HG03439 (cell line): Measurements from ENCODE around the gene EPHB2.

Experiments
- ATAC-seq: cut with Tn5 transposase; IDR thresholded peaks from one replicate; pipeline ENCODE4 v1.9.1; 2021; ENCODE audit warnings: mild to moderate bottlenecking, moderate library complexity; ENCODE audit not compliant: unreplicated experiment

The EPHB2 gene

GRCh38 chr1:22796642-22797041 lies 86.0 kb downstream of the EPHB2 start:
- no peak for ATAC-seq

DNA sequence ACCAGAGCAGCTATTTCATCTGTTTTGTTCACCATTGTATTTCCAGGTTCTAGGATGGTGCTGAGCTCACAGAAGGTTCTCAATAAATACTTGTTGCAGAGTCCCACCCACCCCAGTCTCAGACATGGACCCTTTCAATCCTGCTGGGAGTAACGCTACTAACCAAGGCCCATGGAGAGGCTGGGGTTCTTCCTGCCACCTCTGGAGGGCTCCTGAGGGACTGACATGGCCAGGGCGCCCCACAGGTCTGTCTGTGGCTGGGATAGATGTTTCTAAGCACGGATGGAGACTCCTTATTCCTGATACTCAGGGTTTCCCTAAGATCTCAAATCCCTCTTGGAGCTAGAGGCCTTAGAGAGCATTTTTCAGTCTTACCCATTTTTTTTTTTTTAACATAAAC lies 87.4 kb downstream of the EPHB2 start:
- ATAC-seq, result no peak

- no peak for ATAC-seq
Measured at GRCh38 chr1:22799971-22800370, 89.3 kb downstream of the EPHB2 start.

GRCh38 chr1:22800629-22801028 lies 90.0 kb downstream of the EPHB2 start:
- no peak for ATAC-seq

DNA sequence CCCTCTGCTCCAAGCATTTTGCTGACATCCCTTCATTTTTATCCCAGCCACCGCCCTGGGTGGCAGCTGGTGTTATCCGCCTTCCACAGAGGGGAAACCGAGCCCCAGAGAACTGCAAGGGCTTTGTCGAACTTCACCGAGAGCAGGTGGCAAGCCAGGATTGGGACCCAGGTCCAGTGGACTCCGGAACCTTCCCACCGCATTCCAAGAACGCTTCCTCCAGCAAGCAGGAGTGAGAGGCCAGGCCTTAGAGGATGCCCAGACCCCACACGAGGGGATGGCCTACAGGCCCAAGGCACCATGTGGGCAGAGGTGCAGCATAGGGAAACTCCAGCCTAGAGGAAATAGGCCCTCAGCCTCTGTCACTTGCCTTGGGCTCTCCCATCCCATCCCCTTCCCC lies 90.7 kb downstream of the EPHB2 start:
- no peak for ATAC-seq

- ATAC-seq, result no peak
Measured at GRCh38 chr1:22801761-22802160, 91.1 kb downstream of the EPHB2 start.

- ATAC-seq, result no peak
Measured at GRCh38 chr1:22803833-22804232, 93.2 kb downstream of the EPHB2 start.

DNA sequence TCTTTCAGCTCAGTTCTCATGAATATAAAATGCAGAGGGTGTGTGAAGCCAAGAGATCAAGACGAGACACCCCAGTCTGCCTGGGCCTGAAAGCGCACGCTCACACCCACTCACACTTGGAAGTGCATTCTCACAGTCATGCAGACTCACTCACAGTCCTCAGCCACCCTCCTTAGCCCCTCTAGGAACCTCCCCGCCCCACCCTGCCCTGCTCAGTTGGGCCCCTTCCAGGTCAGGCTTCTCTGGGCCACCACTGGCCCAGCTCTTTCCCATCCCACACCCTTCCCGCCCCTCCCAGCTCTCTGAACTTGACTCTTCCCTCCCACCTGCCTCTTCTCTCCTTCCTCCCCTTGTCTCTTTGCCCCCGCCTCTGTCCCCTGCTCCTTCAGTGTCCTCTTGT lies 93.8 kb downstream of the EPHB2 start:
- no peak for ATAC-seq

DNA sequence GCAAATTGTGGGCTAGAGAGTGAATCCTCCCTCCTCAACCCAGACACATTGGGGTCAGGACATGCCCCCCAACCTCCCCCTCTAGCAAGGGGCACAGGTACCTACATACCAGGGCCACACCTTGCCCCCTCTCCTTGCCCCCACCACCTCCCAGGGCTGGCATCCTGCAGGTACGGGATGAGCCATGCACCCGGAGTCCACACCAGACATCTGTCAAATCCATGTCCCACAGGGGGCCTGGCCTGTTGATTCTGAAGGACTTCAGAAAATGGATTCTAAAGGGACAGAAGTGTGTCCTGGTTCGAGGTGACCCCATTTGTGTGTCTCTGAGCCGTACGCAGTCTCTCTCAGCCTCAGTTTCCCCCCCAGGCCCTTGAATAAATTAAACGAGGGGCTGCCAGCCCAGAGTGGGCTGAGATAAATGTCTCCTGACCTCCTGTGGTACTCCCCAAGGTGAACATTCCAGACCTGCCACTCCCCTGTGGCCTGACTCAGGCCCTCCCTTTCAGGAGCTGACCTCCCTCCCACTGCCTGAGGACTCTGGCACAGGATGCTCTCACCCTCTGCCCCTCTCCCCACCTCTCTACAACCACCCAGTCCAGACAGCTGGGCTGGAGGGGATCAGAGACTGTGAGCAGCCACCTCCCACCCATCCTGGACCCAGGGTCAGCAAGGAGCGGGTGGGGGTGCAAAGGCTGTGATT lies 94.5 kb downstream of the EPHB2 start:
- ATAC-seq, result no peak

DNA sequence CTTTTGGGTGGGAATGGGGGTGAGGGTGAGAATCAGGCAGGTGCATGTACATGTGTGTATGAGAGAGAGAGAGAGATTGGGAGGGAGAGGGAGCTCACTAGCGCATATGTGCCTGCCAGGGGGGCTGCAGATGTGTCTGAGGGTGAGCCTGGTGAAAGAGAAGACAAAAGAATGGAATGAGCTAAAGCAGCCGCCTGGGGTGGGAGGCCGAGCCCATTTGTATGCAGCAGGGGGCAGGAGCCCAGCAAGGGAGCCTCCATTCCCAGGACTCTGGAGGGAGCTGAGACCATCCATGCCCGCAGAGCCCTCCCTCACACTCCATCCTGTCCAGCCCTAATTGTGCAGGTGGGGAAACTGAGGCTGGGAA lies 95.0 kb downstream of the EPHB2 start:
- ATAC-seq, result no peak

DNA sequence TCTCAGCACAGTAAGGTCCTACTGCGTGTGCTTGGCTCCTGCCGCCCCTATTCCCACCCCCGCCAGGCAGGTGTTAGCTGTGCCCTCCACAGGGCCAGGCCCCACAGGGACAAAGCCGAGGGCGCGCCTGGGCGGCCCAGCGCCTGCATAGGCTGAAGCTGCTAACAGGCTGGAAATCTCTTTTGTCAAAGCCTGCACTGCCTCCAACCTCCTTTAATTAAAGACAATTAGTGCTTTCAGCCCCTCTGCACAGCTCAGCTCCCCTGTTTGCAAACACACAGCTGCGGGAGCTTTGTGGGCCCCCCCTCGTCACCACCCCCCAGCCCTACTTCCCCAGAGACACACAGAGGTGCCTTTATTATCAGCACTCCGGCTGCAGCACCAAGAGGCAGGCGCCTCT lies 95.9 kb downstream of the EPHB2 start:
- ATAC-seq, result no peak

- ATAC-seq, result no peak
Measured at GRCh38 chr1:22807340-22807739, 96.7 kb downstream of the EPHB2 start.

GRCh38 chr1:22808186-22808675 lies 97.6 kb downstream of the EPHB2 start:
- no peak for ATAC-seq

DNA sequence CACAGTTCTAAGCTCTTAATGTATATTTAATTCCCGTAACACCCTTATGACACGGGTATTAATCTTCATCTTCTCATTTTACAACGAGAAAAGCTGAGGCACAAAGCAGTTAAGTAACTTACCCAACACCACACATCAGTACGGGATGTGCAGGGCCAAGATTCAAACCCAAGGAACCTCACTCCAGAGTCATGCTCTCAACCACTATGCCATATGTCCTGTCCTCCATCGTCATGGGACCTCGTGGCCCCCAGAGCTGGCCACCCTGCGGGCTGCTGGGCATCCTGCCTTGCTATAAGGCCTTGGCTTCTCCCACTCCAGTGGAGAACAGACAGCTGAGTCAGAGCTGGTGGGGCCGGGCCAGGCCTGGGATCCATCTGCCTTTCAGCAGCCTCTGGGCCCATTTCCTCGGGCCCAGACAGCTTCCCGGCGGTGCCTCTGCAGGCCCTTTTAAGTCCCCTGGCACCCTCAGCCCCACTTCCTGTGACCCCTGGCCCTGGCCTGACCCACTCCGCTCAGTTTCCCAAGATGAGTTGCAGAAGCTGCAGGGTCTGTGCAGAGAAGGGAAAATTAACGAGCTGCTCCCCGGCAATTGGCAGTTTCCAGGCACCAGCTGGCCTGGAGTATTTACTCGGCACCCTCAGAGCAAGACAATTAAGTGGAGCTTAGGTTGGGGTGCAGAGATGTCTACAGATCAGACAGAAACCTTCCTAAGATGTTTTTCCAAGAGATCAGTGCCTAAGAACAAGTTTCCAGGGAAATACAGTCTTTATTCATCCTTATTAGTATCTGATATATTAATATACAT lies 98.2 kb downstream of the EPHB2 start:
- no peak for ATAC-seq

DNA sequence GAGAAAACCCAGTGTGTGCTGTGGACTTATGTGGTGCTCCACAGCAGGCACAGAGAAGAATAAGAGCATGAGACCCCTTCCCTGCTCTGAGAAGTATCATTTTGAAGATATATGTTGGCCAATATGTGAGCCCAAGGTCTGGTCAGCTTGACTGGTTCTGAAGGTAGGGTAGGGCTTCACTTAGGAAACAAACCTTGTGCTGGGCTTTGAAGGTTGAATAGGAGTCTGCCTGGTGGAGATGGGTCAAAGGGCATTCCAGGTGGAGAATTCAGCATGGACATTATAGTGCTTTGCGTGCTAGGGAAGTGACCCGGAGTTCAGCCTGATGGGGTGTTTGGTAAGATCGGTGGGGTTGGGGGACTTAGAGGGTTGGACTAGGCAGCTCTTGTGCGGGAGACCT lies 99.1 kb downstream of the EPHB2 start:
- ATAC-seq, result no peak

DNA sequence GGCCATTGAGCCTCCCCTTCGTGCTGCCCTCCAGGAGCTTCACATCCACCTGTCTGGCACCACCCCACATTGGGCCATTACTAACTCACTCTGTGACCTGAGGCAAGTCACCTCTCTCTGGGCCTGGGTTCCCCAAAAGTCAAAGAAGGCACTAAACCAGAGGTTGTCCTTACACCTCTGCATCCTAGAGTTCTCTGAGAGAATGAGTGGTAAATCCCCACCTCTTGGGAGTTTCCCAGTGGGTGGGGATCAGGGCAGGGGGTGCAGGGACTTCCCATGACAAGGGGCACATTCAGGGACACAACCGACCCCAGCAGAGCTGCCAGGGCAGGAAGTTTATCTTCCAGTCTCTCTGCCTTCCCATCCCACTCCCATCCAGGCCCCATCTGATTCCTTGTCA lies 99.7 kb downstream of the EPHB2 start:
- ATAC-seq, result no peak

DNA sequence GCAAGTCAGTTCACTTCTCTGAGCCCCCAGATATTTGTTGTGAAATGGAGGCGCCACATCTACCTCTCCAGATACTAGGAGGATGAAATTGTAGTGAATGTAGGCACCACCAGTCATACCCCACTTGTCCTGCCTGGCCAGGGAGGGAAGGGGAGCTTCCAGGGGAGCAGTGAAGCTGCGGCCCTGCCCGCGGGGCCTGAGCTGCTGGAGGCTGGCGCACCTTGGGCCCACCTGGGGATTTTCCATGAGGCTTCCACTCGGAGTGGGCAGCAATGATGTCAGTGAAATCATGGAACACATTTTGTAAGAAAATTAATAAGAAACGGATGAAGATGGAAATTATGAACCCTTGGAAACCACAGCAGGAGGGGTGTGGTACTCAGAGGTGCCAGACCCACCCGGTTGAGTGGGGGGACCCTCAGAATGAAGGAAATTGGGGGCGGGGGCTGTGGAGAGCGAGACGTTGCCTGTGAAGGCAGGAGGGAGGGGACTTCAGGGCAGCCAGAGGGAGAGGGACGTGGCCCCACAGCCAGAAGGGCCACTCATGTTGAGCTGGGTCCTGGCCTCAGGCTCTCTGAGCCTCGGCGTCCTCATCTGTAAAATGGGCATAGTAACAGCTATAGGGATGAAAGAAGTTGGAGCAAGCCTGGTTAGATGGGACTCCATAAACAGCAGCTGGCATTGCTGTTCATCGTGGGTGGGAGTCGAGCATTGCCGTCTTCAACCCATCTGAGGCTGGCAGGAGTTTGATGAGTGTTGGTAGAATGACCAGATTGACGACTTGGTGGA lies 101.6 kb downstream of the EPHB2 start:
- ATAC-seq, result no peak

- ATAC-seq, result no peak
Measured at GRCh38 chr1:22812993-22813790, 102.6 kb downstream of the EPHB2 start.

DNA sequence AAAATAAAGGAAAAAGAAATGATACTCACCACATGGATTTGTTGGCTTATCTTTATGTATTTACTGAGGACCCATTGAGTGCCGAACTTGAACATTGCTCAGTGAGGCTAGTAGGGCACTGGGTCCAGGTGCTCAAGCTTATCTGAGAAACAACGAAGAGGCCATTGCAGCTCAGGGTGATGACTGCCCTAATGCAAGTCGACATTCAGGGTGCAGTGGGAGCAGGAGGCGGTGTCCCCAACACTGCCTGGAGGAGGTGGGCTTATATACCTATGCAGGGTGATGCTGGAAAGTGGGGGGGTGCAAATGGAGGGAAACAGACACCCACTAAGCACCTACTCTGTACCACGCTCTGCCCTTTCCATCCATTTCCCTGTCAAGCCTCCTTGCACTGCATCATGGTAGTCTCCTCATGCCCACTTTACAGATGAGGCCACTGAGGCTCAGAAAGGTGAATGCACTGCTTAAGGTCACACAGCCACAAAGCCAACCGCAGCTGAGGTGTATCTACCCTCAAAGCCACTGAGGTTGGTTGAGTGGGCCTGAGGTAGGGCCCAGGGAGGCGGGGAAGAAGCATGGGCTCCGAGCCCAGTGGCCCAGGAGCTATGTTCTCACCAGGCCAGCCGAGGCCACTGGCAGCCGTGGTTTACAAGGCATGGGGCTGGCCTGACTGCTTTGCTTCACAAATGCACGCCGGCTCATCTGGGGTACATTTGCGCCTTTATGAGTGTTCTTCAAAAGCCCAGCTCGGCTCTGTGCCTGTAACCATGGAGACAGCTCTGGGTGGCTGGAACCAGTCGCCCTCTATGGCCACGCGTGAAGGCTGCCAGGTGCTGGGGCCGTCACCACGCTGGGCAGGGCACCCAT lies 103.8 kb downstream of the EPHB2 start:
- ATAC-seq, result no peak

GRCh38 chr1:22815043-22815365 lies 104.4 kb downstream of the EPHB2 start:
- no peak for ATAC-seq
